CD4-positive, alpha-beta T cell treated with Interleukin-6 for 4 hours (primary cell): Measurements from ENCODE around the gene HS6ST3.
"Not testable (repeated sequence)": the region's sequence is repeated elsewhere in the genome, so short reads cannot be mapped to it uniquely, and the experiment has no call there.

Source experiments
- DNase-seq: peaks from one replicate; pipeline ENCODE4 v3.0.0-alpha.2; 2020; ENCODE audit warnings: mixed read lengths

The HS6ST3 gene

GRCh38 chr13:96093296-96094006, 3.5 kb downstream of the HS6ST3 start:
- DNase-seq: no peak

GRCh38 chr13:96100457-96101220, 10.7 kb downstream of the HS6ST3 start:
- DNase-seq: no peak

GRCh38 chr13:96104516-96104915, 14.6 kb downstream of the HS6ST3 start:
- no peak for DNase-seq

GRCh38 chr13:96108072-96108471, 18.2 kb downstream of the HS6ST3 start:
- not testable (repeated sequence) for DNase-seq

DNA sequence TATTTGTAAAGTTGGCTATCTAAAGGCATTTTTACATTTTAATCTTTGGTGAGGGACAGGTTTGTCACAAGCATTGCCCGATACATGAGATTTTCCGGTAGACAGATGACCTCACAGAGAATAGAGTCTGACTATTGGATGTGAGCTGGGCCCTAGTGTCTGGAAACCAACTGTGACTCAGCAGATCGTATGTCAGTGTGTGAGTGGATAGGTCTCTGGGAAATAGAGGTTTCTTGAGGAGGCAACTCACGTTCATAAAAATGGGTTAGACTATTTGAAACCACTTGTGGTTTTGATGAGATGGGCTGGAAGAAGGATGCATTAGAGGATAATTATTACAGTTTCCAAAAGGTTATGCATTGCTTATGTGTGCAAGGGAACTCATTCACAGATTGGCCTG, 19.2 kb downstream of the HS6ST3 start:
- no peak for DNase-seq

DNA sequence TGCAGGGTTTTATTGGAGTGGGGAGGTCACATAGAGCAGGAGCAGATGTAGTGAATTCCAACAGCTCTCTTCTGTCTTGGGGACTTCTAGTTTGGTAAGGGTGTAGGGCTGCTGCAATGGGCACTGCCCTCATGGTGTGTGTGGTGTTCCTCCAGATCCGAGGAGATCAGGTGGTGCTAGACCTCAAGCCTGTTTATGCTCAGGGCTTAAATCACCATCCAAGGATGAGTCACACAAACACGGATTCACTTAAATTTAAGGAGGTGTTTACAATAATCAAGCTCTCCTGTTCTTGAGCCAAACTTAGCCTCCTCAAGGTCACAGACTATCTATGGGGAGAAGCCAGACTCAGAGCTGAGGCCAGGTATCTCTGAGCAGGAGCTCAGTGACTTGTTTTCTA, 23.0 kb downstream of the HS6ST3 start:
- no peak for DNase-seq

GRCh38 chr13:96115368-96115767, 25.5 kb downstream of the HS6ST3 start:
- not testable (repeated sequence) for DNase-seq

DNA sequence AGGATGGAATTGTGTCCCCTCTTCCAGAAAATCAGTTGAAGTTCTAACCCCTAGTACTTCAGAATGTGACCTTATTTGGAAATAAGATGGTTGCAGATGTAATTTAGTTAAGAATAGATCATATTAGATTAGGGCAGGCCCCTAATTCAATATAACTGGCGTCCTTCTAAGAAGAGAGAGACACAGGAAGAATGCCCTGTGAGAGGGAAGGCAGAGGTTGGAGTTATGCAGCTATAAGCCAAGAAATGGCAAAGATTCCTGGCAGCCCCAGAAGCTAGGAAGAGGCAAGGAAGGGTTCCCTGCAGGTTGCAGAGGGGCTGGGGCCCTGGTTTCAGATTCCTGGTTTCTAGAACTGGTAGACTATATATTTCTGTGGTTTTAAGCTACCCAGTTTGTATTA, 30.0 kb downstream of the HS6ST3 start:
- no peak for DNase-seq

GRCh38 chr13:96130818-96131340, 41.0 kb downstream of the HS6ST3 start:
- DNase-seq: no peak

GRCh38 chr13:96141032-96141431, 51.1 kb downstream of the HS6ST3 start:
- DNase-seq: no peak

DNA sequence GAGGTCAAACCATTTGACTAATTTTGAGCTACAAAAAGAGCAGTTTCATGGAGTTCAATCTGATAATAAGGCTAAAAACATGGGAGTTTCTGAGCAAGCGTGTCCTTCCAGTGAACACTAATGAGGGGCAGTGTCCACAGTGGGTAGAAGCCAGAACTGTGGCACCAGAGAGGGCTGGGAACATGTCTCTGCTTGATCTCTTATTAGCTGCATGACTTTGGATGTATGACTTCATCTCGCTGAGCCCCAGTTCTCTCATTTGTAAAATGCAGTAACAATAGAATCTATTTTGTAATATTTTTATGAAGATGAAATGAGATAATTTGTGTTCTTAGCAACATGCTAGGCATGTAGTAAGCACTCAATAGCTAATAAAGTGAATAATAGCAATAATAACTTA, 69.8 kb downstream of the HS6ST3 start:
- no peak for DNase-seq

GRCh38 chr13:96161141-96161540, 71.2 kb downstream of the HS6ST3 start:
- DNase-seq: no peak

DNA sequence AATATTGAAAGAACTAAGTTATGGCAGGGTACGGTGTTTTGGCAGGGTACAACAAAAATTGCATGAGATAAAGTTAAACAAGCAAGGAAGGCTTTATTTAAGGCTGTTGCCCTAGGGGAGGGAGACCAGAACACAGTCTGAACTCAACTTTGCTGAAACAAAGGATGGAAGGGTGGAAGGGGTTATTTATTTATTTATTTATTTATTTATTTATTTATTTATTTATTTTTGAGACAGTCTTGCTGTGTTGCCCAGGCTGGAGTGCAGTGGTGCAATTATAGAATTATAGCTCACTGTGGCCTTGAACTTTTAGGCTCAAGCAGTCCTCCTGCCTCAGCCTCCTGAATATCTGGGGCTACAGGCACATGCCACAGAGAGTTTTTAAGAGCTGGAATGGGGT, 75.9 kb downstream of the HS6ST3 start:
- DNase-seq: no peak

- DNase-seq: no peak
These were observed 82.2 kb downstream of the HS6ST3 start for GRCh38 chr13:96172066-96172465.

DNA sequence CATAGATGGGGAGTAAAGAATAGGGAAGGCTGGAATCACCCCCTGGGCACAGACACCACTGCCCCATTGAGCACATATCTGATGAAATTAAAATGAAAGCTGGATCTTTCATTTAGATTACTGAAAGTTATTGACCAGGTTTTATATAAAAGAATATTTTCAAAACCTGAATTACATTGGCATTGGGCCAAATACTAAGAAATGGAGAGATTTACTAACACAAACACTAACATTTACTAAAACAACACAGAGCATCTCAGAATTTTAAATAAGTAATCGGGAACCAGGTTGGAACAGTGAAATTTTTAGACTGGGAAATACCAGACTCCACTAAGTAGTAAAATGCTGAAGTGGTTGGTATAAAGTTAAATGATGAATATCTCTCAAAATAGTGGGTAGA, 88.9 kb downstream of the HS6ST3 start:
- DNase-seq: no peak

DNA sequence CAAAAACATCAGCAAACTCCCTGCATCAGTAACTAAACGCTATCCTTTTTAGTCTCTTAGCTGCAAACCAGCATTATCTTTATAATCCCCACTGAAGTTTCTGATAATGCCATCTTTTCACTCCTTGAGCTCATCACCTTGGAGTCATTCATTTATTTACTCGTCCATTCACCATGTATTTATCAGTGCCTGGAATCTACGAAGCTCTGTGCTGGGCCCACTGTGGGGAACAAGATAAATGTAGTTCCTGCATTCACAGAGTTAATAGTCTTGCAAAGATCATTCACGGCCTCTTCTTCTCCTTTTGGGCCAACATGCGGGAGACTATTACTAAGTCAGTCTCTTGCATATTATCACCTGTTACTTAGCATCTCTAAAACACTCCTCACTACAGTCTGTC, 89.4 kb downstream of the HS6ST3 start:
- DNase-seq: no peak

DNA sequence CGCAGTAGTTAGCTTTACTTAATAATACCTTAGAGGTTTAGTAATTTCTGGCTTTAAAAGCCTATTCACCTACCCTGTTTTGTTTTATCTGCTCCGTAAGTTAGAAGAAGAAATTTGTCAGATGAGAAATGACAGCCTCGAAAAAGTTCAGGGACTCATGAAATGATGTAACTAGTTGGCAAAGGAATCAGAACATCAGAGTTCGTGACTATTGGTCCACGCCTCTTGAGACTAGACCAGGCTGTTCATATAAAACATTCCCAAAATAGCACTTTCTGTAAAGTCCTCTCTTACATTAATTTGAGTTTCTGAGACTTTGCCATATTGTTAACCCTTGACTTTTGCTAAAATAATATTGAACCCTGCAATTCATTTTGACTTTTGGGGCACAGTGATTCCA, 92.0 kb downstream of the HS6ST3 start:
- no peak for DNase-seq

GRCh38 chr13:96185818-96186217, 95.9 kb downstream of the HS6ST3 start:
- DNase-seq: no peak

GRCh38 chr13:96191367-96191766, 101.5 kb downstream of the HS6ST3 start:
- DNase-seq: no peak

DNA sequence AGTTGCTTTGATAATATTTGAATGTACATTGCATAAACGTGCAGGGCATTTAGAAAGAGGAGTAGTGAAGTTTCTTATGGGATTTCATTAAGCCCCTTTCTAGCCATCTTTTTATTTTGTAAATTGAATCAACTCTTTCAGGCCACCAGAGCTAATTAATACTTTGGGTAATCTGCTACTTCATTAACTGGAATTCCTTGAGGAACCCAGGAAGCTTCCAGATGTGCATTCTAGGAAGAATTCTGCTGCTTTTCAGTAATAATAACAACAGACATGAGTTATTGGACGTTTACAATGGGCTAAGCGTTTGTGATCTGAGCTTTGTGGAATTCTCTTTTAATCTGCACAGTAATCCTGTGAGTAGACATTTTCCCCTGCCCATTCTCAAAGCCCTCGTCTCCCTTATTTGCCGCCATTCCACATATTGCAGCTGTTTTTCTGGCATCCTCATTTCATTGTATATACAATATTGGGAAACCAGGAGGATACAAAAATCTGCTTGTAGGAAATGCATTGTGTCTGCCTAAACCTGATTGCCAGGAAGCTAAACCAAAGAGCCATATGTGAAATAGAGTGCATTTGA, 103.9 kb downstream of the HS6ST3 start:
- DNase-seq: no peak

DNA sequence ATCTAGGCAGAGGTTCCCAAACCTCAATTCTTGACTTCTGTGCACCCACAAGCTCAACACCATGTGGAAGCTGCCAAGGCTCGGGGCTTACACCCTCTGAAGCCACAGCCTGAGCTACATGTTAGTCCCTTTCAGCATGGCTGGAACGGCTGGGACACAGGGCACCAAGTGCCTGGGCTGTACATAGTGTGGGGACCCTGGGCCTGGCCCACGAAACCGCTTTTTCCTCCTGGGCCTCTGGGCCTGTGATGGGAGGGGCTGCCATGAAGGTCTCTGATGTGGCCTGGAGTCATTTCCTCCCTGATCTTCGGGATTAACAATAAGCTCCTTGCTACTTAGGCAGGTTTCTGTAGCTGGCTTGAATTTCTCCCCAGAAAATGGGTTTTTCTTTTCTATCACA, 108.1 kb downstream of the HS6ST3 start:
- DNase-seq: no peak

DNA sequence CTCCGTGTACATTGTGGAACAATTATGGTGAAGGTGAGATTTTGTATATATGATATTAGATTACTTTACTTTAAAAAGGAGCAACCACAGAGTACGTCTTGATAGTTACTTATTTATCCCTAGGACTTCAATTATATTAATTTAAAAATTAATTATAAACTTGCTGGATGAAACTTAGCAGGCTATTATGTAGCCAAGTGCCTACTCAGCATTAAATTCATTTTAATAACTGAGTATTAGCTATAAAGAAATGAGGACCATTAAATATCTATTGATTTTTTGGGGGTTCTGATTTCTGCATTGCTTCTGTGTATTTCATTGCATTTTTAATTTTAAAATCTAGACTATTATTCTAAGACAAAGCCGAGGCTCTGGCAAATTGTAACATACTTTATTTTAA, 109.4 kb downstream of the HS6ST3 start:
- DNase-seq: no peak

DNA sequence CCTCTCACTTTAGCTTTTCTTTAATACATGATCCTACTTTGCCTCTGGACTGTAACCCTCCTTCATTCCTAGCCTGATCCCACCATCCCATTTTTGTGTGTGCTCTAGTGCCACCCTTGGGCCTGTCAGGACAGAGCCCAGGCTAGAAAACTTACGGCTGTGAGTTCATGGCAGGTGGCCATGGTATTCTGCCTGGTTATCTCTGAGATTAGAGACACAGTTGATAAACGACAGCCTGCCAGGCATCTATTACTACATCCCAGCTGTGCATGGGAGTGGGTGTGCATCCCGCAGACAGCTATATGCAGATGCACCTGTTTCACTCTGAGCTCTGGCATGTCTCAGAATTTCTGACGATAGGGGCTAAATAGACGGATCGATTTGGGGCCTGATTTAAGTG, 110.9 kb downstream of the HS6ST3 start:
- DNase-seq: no peak

- DNase-seq: no peak
These were observed 112.4 kb downstream of the HS6ST3 start for GRCh38 chr13:96202315-96202714.
